HG02938 (cell line): ENCODE measurements around the gene PLCH2.

ENCODE experiments used
- ATAC-seq: cut with Tn5 transposase; IDR thresholded peaks from one replicate; pipeline ENCODE4 v1.9.1; 2021; ENCODE audit warnings: mild to moderate bottlenecking, moderate library complexity; ENCODE audit not compliant: unreplicated experiment

PLCH2 gene

DNA sequence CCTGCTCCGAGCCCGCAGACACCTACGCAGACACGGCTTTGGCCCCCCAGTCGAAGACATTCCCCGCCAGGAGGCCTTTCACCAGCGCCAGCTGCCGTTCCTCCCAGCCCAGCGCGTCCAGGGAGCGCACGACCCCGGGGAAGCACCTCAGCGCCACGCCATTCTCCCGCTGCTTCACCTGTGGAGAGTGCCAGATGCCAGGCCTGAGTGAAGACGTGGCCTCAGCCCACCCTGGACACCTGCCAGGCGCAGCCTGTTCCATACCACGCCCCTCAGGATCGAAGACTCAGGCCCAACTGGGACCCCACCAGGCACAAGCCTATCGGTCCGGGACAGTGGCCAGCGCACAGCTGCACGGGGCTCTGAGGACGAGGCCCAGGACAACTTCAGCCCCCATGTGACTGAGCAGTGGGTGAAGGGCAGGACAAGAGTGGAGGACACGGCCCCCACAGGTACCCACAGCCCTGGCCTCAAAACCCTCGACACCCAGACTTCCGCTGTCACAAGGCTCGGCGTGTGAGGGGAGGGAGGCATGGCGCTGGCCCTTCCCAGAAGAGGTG lies 36.9 kb downstream of the PLCH2 start:
- ATAC-seq = no peak

DNA sequence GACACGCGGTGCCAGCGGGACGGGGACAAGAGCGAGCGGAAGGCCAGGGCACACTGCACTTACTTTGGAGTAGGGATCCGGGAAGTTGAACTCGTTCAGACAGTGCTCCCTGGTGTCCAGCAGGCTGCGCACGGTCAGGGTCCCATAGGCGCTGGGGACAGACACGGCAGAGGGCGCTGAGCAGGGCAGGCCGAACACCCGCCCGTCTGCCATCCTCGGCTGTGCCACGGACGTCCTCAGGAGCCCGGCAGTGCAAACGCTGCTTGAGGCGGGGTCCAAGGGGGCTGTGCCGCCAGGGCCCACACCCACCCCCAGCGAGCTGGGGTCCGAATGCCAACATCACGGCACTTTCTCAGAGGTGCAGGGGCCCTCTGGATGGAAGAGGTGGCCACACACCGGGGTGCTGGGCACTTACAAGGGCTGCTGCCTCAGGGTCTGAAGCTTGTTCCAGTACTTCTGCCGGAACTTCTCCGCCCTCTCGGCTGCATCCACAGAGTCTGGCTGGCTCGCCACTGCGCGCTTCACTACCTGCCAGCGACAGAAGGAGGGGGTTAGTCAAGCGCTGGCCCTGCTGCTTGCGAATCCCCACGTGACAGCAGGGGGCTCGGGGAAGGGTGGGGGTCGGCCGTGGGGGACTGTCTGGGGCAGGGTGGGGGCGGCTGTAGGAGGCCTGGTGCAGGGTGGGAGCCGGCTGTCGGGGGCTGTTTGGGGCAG lies 38.0 kb downstream of the PLCH2 start:
- ATAC-seq = no peak

DNA sequence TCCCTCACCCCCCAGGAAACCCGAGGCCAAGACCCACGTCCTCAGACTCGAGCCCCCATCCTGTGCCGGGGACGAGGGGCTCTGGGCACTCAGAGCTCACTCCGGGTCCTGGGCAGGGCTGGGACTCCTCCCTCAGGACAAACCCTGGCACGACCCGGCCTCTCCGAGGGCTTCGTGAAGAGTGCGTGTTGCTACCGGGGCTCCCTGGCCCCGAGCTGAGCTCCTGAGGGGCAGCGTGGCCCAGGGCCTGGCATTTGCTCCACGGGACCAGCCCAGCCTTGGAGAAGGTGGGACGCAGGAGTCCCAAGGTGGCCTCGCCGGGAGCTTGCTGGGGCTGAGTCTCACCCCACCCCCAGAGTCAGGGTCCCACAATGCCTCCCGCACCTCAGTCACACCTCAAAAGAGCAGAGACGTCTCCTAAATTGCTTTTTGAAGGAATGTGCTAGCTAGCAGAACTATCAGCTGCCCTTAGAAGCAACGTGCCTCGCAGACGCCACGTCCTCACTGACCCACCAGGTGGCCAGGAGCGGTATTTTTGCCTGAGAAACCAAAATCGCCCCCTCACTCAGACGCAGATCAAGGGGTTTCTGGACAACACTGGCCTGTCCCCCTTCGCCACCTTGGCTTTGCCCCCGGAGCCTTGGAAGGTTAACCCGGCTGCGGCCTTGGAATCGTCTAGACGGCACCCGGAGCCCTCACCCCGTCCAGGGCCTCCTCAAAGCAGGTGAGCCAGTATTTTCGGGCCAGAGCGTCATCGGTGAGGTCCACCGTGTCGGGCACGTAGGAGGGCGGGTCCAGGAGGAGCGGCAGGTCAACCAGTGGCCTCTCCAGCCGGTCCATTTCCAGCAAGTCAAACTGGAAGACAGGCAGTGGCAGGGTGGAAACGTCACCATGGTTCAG lies 39.0 kb downstream of the PLCH2 start:
- ATAC-seq = no peak

DNA sequence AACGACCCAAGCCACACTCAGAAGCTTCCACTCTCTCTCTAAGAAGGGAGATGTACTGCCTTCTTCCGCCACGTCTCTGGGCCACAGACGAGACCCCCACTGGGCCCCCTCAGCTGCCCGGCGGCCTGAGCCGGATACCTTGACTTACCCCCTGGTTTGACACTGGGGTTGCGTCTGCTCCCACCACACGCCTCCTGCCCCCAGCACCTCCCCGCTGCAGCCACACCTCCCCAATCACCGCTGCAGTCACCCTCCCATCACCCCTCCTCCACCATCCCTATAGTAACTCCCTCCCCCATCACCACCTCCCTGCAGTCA lies 39.6 kb downstream of the PLCH2 start:
- no peak for ATAC-seq

DNA sequence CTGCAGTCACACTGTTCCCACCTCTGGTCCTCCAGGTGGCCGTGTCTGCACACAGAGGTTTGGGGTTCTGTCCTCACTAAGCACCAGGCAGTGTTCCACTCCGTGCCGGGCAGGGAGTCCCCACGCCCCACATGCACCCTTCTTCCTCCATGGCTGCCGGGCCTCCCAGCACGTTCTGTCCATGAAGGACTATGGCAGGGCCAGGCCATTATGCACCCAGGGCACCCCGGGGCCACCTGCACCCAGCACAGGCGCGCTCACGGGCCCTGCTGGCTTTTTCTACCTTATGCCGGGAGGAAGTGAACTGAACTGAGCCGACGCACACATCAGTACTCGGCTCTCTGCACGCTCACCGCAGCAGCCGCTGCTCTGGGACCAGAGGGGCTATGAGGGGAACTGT lies 40.0 kb downstream of the PLCH2 start:
- ATAC-seq = no peak

DNA sequence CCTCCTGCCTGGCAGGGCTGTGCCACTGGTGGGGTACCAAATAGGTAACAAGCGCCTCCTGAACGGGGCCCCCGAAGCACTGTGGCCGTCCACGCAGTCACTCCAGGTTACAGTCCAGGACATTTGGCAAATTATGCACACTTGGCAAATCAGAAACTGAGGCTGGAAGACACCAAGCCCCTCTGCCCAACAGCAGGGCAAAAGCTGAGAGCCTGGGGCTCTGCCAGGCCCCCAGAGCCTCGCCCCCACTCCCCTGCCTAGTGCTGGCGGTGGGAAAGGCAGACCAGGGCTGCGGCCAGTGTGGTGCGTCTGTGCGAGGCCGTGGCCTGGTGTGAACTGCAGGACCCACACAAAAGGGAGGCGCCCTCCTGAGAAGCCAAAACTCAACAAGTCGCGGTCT lies 40.9 kb downstream of the PLCH2 start:
- ATAC-seq = no peak

DNA sequence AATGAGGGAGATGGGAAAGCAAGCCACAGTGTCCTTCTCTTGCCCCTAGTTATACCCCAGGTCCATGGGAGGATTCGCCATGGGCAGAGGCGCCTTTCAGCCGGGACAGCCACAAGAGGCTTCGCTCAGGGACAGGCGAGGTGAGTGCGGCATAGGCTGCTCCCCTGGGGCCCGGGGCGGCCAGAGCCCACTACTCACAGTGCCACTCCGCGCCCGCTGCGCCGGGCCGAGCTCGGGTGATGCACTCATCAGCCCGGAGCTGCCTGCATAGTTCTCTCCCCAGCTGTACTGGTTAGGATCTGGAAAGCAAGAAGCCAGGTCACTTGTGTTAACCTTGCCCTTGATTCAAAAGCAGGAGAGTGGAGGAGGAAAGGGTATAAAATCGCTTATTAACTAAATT lies 41.9 kb downstream of the PLCH2 start:
- no peak for ATAC-seq

DNA sequence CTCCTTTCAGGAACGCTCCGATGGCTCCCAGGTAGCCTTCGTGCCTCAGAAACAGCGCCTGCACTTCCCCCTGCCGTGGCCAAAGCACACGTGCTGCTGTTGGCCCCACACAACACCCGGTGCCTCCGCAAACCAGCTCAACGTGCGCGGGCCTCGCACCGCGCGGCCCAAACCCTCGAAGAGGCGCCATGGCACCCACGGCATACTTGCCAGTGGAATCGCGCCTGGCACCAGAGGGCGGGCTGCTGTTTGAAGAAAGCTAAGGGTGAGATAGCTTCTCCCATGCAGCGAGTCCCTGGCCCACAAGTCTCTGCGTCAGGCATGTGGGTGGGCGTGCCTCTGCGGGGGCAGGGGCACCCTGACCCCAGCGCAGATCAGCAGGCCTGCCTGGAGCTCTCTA lies 42.4 kb downstream of the PLCH2 start:
- no peak for ATAC-seq

DNA sequence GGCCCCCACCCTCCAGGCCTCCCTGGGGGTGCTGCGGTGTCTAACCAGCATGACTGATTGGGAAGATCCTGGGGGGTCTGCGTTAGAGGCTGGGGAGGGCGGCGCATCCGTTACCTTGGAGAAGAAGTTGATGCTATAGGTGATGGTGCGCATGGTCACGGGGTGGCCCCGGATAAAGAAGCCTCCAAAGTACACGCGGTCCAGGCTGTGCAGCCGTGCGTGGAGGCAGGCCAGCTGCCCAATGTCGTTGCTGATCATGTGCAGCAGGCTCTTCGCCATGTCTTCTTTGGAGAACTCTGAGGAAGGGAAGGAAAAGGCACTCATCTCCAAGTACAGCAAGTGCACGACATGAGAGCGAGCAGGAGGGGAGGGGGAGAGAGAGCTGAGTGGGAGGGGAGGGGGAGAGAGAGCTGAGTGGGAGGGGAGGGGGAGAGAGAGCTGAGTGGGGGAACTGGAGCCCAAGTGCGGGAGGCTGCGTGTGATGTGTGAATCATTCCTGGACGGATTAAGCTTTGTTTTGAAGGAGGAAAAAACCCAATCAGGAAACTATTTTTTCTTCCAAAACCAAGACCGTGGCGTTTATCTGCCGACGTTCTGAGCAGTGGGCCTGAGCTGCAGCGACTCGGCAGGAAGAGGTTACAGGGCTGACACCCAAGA lies 43.1 kb downstream of the PLCH2 start:
- ATAC-seq = no peak

DNA sequence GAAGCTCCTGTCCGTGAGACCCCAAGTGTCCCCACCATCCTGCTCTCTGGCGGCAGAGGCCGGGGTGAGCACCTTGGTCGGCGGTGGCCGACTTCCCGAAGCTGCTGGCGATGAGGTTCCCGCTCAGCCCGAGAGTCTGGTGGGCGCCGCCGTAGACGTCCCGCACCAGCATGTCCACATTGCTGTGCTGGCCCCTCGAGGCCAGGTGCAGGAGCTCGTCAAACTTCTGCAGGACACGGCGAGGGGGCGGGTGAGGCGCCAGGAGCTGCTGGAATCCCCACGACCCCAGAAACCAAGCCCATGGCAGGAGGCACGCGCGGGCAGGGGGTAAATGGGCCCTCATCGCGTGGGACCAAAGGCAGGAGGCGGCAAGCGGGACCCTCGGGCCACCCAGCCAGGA lies 43.6 kb downstream of the PLCH2 start:
- no peak for ATAC-seq

DNA sequence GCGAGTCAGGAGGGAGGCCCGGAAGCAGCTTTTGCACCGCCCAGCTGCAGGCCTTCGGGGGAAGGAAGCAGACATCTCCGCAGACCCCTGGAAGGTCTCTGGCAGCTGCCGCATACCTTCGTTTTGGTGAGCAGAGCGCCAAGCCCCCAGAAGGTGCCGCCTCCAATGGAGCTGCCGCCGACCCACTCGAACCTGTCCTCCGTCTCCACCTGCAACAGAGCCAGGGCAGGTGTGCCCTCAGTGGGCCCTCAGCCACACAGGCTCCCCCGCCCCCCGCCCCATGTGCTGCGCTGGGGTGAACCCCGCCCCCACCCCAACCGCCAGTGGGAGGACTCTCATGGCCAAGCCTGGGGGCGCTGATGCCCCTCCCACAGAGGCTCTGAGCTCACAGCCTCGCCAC lies 44.1 kb downstream of the PLCH2 start:
- no peak for ATAC-seq

DNA sequence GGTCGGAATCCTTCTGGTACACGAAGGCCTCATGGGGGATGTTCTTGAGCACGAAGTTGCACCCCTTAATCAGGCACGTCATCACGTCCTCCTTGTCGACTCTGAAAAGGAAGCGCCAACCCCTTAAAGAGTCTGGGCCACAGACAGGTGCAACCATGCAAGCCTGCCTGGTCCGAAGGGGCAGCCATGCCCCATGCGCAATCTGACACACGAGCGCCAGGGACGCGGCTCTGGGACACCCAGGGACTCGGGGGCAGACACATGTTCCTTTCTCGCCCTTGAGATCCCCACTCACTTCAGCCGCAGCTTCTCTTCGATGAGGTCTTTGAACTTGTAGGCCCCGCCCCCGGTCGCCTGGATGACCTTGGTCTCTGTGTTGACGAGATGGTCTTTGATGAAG lies 44.7 kb downstream of the PLCH2 start:
- ATAC-seq = no peak

DNA sequence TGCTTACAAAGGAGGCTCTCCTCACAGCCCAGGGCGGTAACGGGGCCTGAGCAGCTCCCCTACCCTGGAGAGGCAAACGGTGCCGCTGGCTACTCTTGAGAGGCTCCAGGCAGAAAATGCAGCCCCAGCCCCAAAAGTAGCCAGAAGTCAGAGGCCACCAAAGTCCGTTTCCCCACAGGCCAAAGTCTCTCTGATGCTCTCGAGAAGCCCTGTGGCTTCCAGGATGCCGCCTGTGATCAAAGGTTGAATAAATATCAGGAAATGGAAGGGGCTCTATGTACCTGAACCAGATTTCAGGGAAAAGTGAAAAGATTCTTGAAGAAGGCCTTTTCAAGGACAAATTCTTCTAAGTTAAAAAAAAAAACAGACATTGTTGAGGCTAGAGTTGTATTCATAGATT lies 46.1 kb downstream of the PLCH2 start:
- no peak for ATAC-seq

DNA sequence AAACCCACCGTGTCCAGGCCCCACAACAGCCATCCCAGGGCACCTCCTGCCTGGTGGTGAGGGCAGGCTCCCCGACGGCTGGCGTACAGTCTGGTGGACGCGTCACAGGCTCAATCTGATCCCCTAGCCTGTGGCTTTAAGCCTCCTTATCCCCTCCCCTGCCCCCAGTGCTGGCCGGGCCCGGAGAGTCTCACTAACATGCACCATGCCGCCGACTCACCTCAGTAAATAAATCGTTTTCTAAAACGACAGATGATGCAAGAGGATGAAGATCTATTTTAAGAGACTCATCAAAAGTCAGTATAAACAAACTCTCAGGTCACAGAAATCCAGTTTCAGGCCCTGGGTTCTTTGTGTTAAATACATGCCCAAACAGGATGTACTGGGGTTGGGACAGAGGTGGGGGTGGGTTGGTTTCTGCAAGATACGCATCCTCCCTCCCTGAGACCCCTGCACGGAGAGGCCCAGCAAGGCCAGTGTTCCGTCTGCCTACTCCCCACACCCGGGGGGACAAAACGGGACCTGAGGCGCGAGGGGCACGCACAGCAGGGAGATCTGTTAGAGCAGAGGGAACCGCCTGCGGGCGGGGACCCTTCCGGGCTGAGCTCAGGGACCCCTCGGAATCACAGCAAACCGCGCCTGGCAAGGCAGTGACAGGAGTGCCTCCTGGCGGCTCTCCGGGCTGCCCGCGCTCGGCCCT lies 47.3 kb downstream of the PLCH2 start:
- ATAC-seq = no peak

DNA sequence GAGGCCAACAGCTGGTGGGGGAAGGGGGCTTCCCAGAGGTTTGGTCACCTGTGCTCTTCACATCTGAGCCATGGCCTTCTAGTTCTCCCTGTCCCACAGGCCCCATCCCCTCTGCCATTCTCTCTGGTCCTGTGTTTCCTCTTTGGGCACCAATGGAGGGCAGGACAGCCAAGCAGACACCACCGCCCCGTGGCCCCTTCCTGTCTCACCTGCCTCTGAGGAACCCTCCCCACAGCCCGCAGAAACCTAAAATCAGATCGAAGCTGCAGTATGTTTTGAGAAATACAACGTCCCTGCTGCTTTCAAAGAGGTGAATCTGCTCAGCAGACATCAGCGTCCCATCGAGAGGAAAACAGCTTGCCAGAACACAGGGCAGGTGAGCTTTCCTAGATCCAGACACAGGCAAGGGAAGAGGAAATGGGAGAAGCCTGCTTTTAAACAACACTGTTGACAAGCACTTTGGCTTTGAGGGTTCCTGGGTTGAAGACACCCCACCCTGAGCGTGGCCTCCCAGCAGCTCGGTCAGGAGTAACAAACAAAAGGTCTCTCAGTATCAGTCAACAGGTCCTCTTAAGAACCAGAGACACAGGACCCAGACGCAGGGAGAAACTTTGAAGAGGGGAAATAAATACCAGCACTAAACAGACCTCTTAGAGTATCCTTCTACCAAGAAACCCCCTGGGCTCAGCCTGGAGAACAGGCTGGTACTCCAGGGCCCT lies 48.0 kb downstream of the PLCH2 start:
- no peak for ATAC-seq

DNA sequence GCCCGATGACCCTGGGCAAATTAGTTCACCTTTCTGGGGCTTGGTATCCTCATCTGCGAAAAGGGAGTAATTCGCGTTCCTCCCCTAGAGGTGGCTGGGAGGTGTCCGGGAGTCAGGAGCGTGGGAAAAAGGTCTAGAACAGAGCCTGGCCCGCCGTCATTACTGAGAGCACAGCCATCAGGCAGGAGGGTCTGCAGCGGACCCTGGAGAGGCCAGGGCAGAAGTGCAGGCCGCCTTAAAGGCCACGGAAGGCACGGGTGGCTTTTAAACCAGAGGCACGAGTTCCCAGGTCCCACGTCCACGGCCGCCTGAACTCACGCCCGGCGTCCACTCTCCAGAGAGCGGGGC lies 49.5 kb downstream of the PLCH2 start:
- ATAC-seq = no peak

DNA sequence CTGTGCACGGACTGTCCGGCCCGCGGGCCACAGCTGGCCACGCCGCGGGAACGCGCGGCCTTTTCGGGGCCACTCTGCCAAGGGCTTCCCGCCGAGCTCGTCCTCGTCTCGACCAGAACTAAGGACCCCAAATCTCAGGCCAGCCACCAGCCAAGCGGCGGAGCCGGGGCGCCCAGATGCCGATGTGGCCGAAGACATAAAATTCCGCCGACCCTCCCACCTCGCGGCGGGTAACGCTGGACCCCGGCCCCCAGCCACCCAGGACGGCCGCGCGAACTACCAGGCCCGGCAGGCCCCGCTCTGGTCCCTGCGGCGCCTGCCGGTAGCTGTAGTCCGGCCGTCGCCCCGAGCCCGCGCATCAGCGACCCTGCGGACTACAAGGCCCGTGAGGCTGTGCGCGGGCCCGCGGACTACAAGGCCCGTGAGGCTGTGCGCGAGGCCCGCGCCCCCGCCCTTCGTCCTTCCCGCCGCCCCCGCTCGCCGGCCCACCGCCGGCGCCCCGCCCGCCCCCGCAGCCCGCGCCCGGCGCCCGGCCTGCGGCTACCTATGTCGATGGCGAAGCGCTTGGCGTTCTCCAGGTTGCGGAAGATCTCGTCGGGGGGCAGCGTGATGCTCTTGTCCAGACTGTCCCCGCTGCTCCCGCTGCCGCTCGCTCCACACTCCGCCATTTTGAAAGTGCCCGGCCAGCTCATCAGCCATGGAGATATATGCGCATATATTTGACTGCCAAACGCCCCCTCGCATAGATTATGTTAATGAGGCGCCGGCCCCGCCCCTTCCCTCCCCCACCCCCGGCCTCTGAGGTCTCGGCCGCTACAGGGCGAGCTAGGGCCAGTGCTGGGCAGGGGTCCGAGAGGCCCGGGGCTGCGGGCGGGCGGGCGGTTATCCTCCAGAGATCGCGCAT lies 50.1 kb downstream of the PLCH2 start, which contains the start of gene PANK4:
Gene PANK4, minus strand, starts transcription at position 677 of the 904 bp plus-strand sequence. Its CDS starts 9 bp downstream, at position 668.
- ATAC-seq = peak; percentile 78

DNA sequence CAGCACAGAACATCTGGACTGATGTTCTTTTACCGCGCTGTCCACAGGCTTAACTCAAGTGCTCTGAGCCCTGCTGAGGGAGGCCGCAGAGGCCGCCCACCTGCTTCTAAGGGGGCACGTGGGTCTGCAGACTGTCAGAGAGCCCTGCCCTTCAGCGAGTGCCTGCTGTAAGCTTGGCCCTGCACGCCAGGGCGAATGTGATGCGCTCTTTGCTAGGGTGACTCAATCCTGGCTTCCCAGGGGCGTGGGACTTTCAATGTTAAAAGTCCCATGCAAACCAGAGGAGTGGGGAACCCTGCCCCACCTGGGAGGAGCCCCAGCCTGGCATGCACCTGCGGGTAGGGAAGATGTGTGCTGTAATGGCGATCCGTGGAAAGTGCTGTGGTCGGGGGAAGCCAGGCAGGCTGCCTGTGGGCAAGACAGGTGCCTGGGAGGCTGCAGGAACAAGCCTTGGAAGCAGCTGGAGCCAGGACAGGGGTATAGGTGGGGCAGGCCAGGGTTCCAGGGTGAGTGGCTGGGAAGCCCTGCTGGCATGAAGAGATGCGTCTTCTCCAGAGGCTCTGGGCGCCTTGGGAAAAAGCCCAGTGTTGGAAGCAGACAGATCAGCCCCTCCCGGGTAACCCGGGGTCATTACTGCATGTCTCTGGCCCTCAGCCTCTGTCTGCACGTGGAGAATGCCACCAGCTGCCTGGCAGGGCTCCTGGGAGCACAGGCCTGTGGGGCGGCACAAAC lies 50.9 kb downstream of the PLCH2 start:
- ATAC-seq = peak; percentile 33

DNA sequence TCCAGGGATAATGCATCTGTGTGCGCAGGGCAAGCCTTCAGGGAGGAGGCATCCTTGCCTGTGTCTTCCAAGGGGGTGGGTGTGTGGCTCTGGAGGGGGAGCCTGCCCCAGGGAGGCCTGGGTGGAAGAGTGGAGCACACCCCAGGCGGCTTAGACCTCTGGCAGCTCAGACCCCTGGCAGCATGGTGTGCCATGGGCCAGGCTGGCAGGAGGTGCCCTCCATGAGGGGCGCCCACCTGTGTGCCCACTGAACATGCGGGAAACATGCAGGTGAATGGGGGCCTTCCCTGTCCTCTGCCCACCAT lies 51.4 kb downstream of the PLCH2 start:
- no peak for ATAC-seq
